Measurements from ENCODE around the gene DLG5. TPM values are rescaled to one million over a fixed set of nuclear protein-coding genes. Genes with fewer than 3 reads are reported as not detected.

Gene DLG5
- total and polyA plus RNA-seq, 2 experiments from 2014 or later = 15.5 to 29.3 TPM

GRCh38 chr10:77959887-77960455 is 33.4 kb upstream of the DLG5 start:
- Histone ChIP-seq H4K20me1 (ENCODE audit: insufficient read depth, poor library complexity, severe bottlenecking) (no peaks in the 10 kb centered on the region), H2AFZ (no peak overlapping the region), H3K4me3 (no peak overlapping the region), H3K9me3 (ENCODE audit: low read depth) (no peaks in the 10 kb centered on the region), H3K27me3 (no peaks in the 10 kb centered on the region), H3K4me1 (ENCODE audit: insufficient read depth) (no peaks in the 10 kb centered on the region), H3K4me2 (no peak overlapping the region), H3K79me2 (no peaks in the 10 kb centered on the region), H3K36me3 (replicated peaks; ENCODE audit: insufficient read depth, low read depth) (no peaks in the 10 kb centered on the region), H3K9me2 (replicated peaks; ENCODE audit: insufficient read depth) (no peaks in the 10 kb centered on the region), H3K27ac (no peak overlapping the region)
- TF ChIP-seq EZH2 (IDR thresholded peaks at IDR 0.05; ENCODE audit: borderline replicate concordance) = no peak
- TF ChIP-seq CTCF (IDR thresholded peaks at IDR 0.05; ENCODE audit: poor library complexity) = no peak
- no peak for TF ChIP-seq EZH2phosphoT487 (IDR thresholded peaks at IDR 0.05; ENCODE audit: low read depth, severe bottlenecking, unreplicated experiment)
- DNase-seq (ENCODE audit: low spot score) = no peak
- WGBS (ENCODE audit: low lambda C conversion rate, missing lambda C conversion rate) = 92% methylated on average over 8 of the region's 8 CpGs

- TF ChIP-seq EZH2phosphoT487 (IDR thresholded peaks at IDR 0.05; ENCODE audit: low read depth, severe bottlenecking, unreplicated experiment) = no peak
- no peak for TF ChIP-seq CTCF (IDR thresholded peaks at IDR 0.05; ENCODE audit: poor library complexity)
- TF ChIP-seq EZH2 (IDR thresholded peaks at IDR 0.05; ENCODE audit: borderline replicate concordance) = no peak
- Histone ChIP-seq H3K4me1 (ENCODE audit: insufficient read depth) (no peaks in the 10 kb centered on the region), H2AFZ (no peak overlapping the region)
These were observed 32.8 kb upstream of the DLG5 start for GRCh38 chr10:77959384-77959783.

GRCh38 chr10:77955136-77955535 is 28.6 kb upstream of the DLG5 start:
- no peaks in the 10 kb centered on the region for H3K9me2 ChIP-seq (replicated peaks; ENCODE audit: insufficient read depth)
- no peak overlapping the region for H3K4me3 ChIP-seq
- no peaks in the 10 kb centered on the region for H3K4me1 ChIP-seq (ENCODE audit: insufficient read depth)
- no peak overlapping the region for H2AFZ ChIP-seq
- H3K9me3 ChIP-seq (ENCODE audit: low read depth) = no peaks in the 10 kb centered on the region
- WGBS (ENCODE audit: low lambda C conversion rate, missing lambda C conversion rate) = 63% methylated on average over 1 of the region's 1 CpG
- no peaks in the 10 kb centered on the region for H3K27me3 ChIP-seq
- H3K4me2 ChIP-seq = no peak overlapping the region
- no peaks in the 10 kb centered on the region for H3K79me2 ChIP-seq
- no peak for DNase-seq (ENCODE audit: low spot score)
- H4K20me1 ChIP-seq (ENCODE audit: insufficient read depth, poor library complexity, severe bottlenecking) = no peaks in the 10 kb centered on the region
- no peaks in the 10 kb centered on the region for H3K36me3 ChIP-seq (replicated peaks; ENCODE audit: insufficient read depth, low read depth)
- TF ChIP-seq CTCF (IDR thresholded peaks at IDR 0.05; ENCODE audit: poor library complexity) (no peak), EZH2 (IDR thresholded peaks at IDR 0.05; ENCODE audit: borderline replicate concordance) (no peak), EZH2phosphoT487 (IDR thresholded peaks at IDR 0.05; ENCODE audit: low read depth, severe bottlenecking, unreplicated experiment) (no peak)
- H3K27ac ChIP-seq = peak overlapping the region; percentile 22

More at GRCh38 chr10:77959384-77959783, 32.8 kb upstream of the DLG5 start:
- H3K79me2 ChIP-seq = no peaks in the 10 kb centered on the region
- H3K36me3 ChIP-seq (replicated peaks; ENCODE audit: insufficient read depth, low read depth) = no peaks in the 10 kb centered on the region
- DNase-seq (ENCODE audit: low spot score) = no peak
- no peak overlapping the region for H3K27ac ChIP-seq
- no peak overlapping the region for H3K4me3 ChIP-seq
- no peaks in the 10 kb centered on the region for H3K27me3 ChIP-seq
- H4K20me1 ChIP-seq (ENCODE audit: insufficient read depth, poor library complexity, severe bottlenecking) = no peaks in the 10 kb centered on the region
- 94% methylated on average over 4 of the region's 4 CpGs for WGBS (ENCODE audit: low lambda C conversion rate, missing lambda C conversion rate)
- H3K9me2 ChIP-seq (replicated peaks; ENCODE audit: insufficient read depth) = no peaks in the 10 kb centered on the region
- no peak overlapping the region for H3K4me2 ChIP-seq
- H3K9me3 ChIP-seq (ENCODE audit: low read depth) = no peaks in the 10 kb centered on the region
